Heart right ventricle (tissue), 16 donors: ENCODE results near the gene ABCA13. TPM values are rescaled to one million over a fixed set of nuclear protein-coding genes. Genes with fewer than 3 reads are reported as not detected.

ENCODE experiments used
- ATAC-seq, 8 donors: fragments of 200-7000 bp; cut with Tn5 transposase; one replicate each; pipeline ENCODE4 v1.9.1; 2020; ENCODE audit warnings: mild to moderate bottlenecking in 8 of 8, moderate library complexity in 8 of 8, moderate number of reproducible peaks in 1 of 8
- DNase-seq, 2 donors: peaks; one replicate each; pipeline ENCODE4 v3.0.0-alpha.2; 2020
- H3K27ac ChIP-seq, 10 donors: fragments of 200-600 bp; sonication (generic) in 2 of 10; one replicate each; pipeline versions ENCODE4 v1.5.0 to v1.8.0; 2020 to 2022; ENCODE audit warnings: mild to moderate bottlenecking in 3 of 10
- H3K27me3 ChIP-seq, 7 donors: fragments of 200-600 bp; one replicate each; pipeline ENCODE4 v1.8.0; 2021 to 2022; ENCODE audit warnings: mild to moderate bottlenecking in 2 of 7
- H3K36me3 ChIP-seq, 9 donors: fragments of 200-600 bp; sonication (generic) in 1 of 9; one replicate each; pipeline versions ENCODE4 v1.5.0 to v1.8.0; 2020 to 2022; ENCODE audit warnings: mild to moderate bottlenecking in 2 of 9
- H3K4me1 ChIP-seq, 9 donors: fragments of 200-600 bp; sonication (generic) in 1 of 9; one replicate each; pipeline versions ENCODE4 v1.5.0 to v1.8.0; 2020 to 2022; ENCODE audit warnings: mild to moderate bottlenecking in 4 of 9
- H3K4me3 ChIP-seq, 10 donors: fragments of 200-600 bp; sonication (generic) in 2 of 10; one replicate each; pipeline versions ENCODE4 v1.5.0 to v1.8.0; 2020 to 2022; ENCODE audit warnings: mild to moderate bottlenecking in 7 of 10, moderate library complexity in 2 of 10
- H3K9me3 ChIP-seq, 11 donors: fragments of 200-600 bp in 10 of 11; sonication (generic) in 2 of 11; one replicate each; pipeline versions ENCODE4 v1.5.0 to v1.8.0; 2013 to 2022; ENCODE audit warnings: mild to moderate bottlenecking in 2 of 11, control low read depth in 1 of 11, moderate library complexity in 1 of 11
- CTCF ChIP-seq, 9 donors: fragments of 200-600 bp; sonication (generic) in 2 of 9; IDR thresholded peaks; one replicate each; pipeline versions ENCODE4 v1.5.0 to v1.8.0; 2021 to 2022; ENCODE audit warnings: antibody characterized with exemption in 9 of 9, mild to moderate bottlenecking in 5 of 9, moderate library complexity in 1 of 9
- WGBS, 2 donors: extraction: QIAGEN DNeasy Blood & Tissue Kit; methylation state at CpG; one replicate each; pipeline ENCODE4 v1.1.7; 2013; ENCODE audit warnings: inconsistent platforms in 1 of 2; 5-methylcytosine and 5-hydroxymethylcytosine counted together
- intact Hi-C, 10 donors: fragments of 100-400 bp; cut with DNase I; formaldehyde crosslinking; loops; one replicate each; pipeline versions ENCODE4 v1.11.1 to v1.14.2; 2022
- polyA plus RNA-seq, 2 donors: library from polyadenylated mRNA; stranded (reverse); fragments of 200-250 nt; gene quantifications; one replicate each; pipeline ENCODE4 v1.2.3, GENCODE V29; 2013
- total RNA-seq, 10 donors: library from RNA; stranded (reverse); fragmentation: NEBNext Ultra II Directional in 3 of 10; extraction: Animal tissue kit (Norgen Biotek cat#: 25700) in 3 of 10; gene quantifications; one replicate each; pipeline versions ENCODE4 v1.2.1 to v1.2.4, GENCODE V29; 2021 to 2023
- donor health status: Arrhythmogenic right ventricular cardiomyopathy.
- donor health status: ischemic (EF 13 %, LVEDD 7.1; RV severe dilation, severe dysfunction).
- donor health status: healthy with polysubstance abuse.
- donor health status: DM: no; HTN: yes; CAD: no.
- donor health status: DM: no; HTN: no; CAD: no.
- donor health status: ischemic (EF 25% LVEDD 6.9; RV normal size, moderate dysfunction).
- donor health status: ischemic (EF 25% LVEDD 5.7; RV mildly dilated, moderate dysfunction).
- donor health status: healthy.
- donor health status: DM: yes; HTN: yes; CAD: no.
- donor health status: Ischemic cardiomyopathy.
- donor health status: ischemic (EF 35%, LVEDD 5.7; RV mildly dilated, moderate dysfunction).
- donor health status: nonischemic (EF 11% LVEDD 7.7; RV severe dilation, severe dysfunction).
- donor health status: DM: yes; HTN: yes; CAD: no.
- donor health status: PGD.
- donor health status: ischemic (EF 29% LVEDD 5.4; RV normal size, mild dysfunction).
- donor health status: nonischemic (EF 23%, LVEDD 6.1; RV moderate dilation, normal function).

Gene ABCA13
- total and polyA plus RNA-seq, 12 donors = 0.01 to 0.37 (median 0.06) TPM; not detected in 1

- Histone ChIP-seq H3K4me3 (no peak overlapping the region), H3K27me3 (peaks cover 0 to 12% (median 0%) of the 10 kb centered on the region in 7 donors), H3K9me3 (peaks cover 0 to 5% (median 0%) of the 10 kb centered on the region in 11 donors), H3K27ac (no peak overlapping the region), H3K4me1 (no peaks in the 10 kb centered on the region), H3K36me3 (no peaks in the 10 kb centered on the region)
- TF ChIP-seq CTCF (IDR thresholded peaks at IDR 0.05) = no peak
- intact Hi-C loops = loop anchor here in 2 of 10 donors (2.0 to 10.0 kb wide), 2 partner anchors 574 kb away; no protein-coding TSS in a partner anchor
- no peak for ATAC-seq
- no peak for DNase-seq
- WGBS, 2 donors = 29 to 44% methylated on average over 2 of the region's 2 CpGs
Measured at GRCh38 chr7:48300301-48300700, 129.0 kb downstream of the ABCA13 start.

- intact Hi-C loops = loop anchor here in 2 of 10 donors (2.0 to 10.0 kb wide), 2 partner anchors 574 kb away; no protein-coding TSS in a partner anchor
- H3K27me3 ChIP-seq = peaks cover 0 to 14% (median 0%) of the 10 kb centered on the region in 7 donors
- DNase-seq (no peak), ATAC-seq (no peak)
- H3K4me1 ChIP-seq = no peaks in the 10 kb centered on the region
- H3K4me3 ChIP-seq = no peak overlapping the region
- no peaks in the 10 kb centered on the region for H3K36me3 ChIP-seq
- no peak for TF ChIP-seq CTCF (IDR thresholded peaks at IDR 0.05)
- peaks cover 0 to 5% (median 0%) of the 10 kb centered on the region in 11 donors for H3K9me3 ChIP-seq
- H3K27ac ChIP-seq = no peak overlapping the region
- 70 to 75% methylated on average over 3 of the region's 3 CpGs for WGBS, 2 donors
Measured at GRCh38 chr7:48301201-48301600, 129.9 kb downstream of the ABCA13 start.

GRCh38 chr7:48304641-48305040 lies 133.4 kb downstream of the ABCA13 start:
- H3K36me3 ChIP-seq = no peaks in the 10 kb centered on the region
- WGBS, 2 donors = 95 to 97% methylated on average over 1 of the region's 1 CpG
- TF ChIP-seq CTCF (IDR thresholded peaks at IDR 0.05) = no peak
- no peak overlapping the region for H3K27ac ChIP-seq
- H3K27me3 ChIP-seq = peaks cover 0 to 15% (median 0%) of the 10 kb centered on the region in 7 donors
- H3K9me3 ChIP-seq = peaks cover 0 to 5% (median 0%) of the 10 kb centered on the region in 11 donors
- DNase-seq = no peak
- ATAC-seq = no peak
- intact Hi-C loops = loop anchor here in 1 of 10 donors (10.0 kb wide), 1 partner anchor 570 kb away; no protein-coding TSS in a partner anchor
- H3K4me1 ChIP-seq = no peaks in the 10 kb centered on the region
- no peak overlapping the region for H3K4me3 ChIP-seq

- 73 to 74% methylated on average over 5 of the region's 5 CpGs for WGBS, 2 donors
- Histone ChIP-seq H3K9me3 (peaks cover 0 to 5% (median 0%) of the 10 kb centered on the region in 11 donors), H3K27me3 (peaks cover 0 to 24% (median 0%) of the 10 kb centered on the region in 7 donors), H3K36me3 (no peaks in the 10 kb centered on the region), H3K4me1 (no peaks in the 10 kb centered on the region), H3K27ac (no peak overlapping the region), H3K4me3 (no peak overlapping the region)
- no peak for DNase-seq
- no peak for TF ChIP-seq CTCF (IDR thresholded peaks at IDR 0.05)
- no peak for ATAC-seq
- intact Hi-C loops = loop anchor here in 1 of 10 donors (10.0 kb wide), 1 partner anchor 569 kb away; no protein-coding TSS in a partner anchor
Measured at GRCh38 chr7:48305661-48306060, 134.4 kb downstream of the ABCA13 start.
